GM23338 (cell line): ENCODE measurements around the gene MCTP1. TPM values are rescaled to one million over a fixed set of nuclear protein-coding genes. Genes with fewer than 3 reads are reported as not detected.

Experiments
- ATAC-seq: fragments of 200-7000 bp; cut with Tn5 transposase; 3 replicates; pipeline ENCODE4 v1.9.1; 2020
- DNase-seq: peaks from one replicate; pipeline ENCODE4 v3.0.0-alpha.2; 2015; ENCODE audit warnings: low spot score
- H2AFZ ChIP-seq: fragments of 200-600 bp; sonication (generic); 2 replicates; pipeline ENCODE4 v1.8.0; 2016; ENCODE audit warnings: antibody characterized with exemption, mild to moderate bottlenecking, moderate library complexity
- H3F3A ChIP-seq: fragments of 200-600 bp; sonication (generic); replicated peaks from 2 replicates; pipeline ENCODE4 v1.8.0; 2017; ENCODE audit warnings: antibody characterized with exemption, mixed run types, low read depth
- H3K27ac ChIP-seq: fragments of 200-600 bp; sonication (generic); 2 replicates; pipeline ENCODE4 v1.6.1; 2016; ENCODE audit warnings: low read depth
- H3K27me3 ChIP-seq: fragments of 200-600 bp; sonication (generic); 2 replicates; pipeline ENCODE4 v1.8.0; 2016; ENCODE audit warnings: mild to moderate bottlenecking, mixed run types, moderate library complexity; ENCODE audit not compliant: insufficient read depth
- H3K36me3 ChIP-seq: fragments of 200-600 bp; sonication (generic); 2 replicates; pipeline ENCODE4 v1.8.0; 2016; ENCODE audit warnings: mild to moderate bottlenecking; ENCODE audit not compliant: insufficient read depth
- H3K4me1 ChIP-seq: fragments of 200-600 bp; sonication (generic); 2 replicates; pipeline ENCODE4 v1.8.0; 2016; ENCODE audit warnings: mild to moderate bottlenecking, moderate library complexity; ENCODE audit not compliant: insufficient read depth
- H3K4me2 ChIP-seq: fragments of 200-600 bp; sonication (generic); 2 replicates; pipeline ENCODE4 v1.7.1; 2017; ENCODE audit warnings: mixed run types
- H3K4me3 ChIP-seq: fragments of 200-600 bp; sonication (generic); 2 replicates; pipeline ENCODE4 v1.6.1; 2016; ENCODE audit warnings: mixed run types
- H3K79me2 ChIP-seq: fragments of 200-600 bp; sonication (generic); replicated peaks from 2 replicates; pipeline ENCODE4 v1.8.0; 2017; ENCODE audit warnings: mild to moderate bottlenecking; ENCODE audit not compliant: insufficient read depth
- H3K9me2 ChIP-seq: fragments of 200-600 bp; sonication (generic); 2 replicates; pipeline ENCODE4 v1.8.0; 2017; ENCODE audit not compliant: insufficient read depth
- H4K20me1 ChIP-seq: fragments of 200-600 bp; sonication (generic); replicated peaks from 2 replicates; pipeline ENCODE4 v1.8.0; 2017; ENCODE audit warnings: mild to moderate bottlenecking; ENCODE audit not compliant: insufficient read depth
- H3K27ac Mint-ChIP-seq: 2 replicates; pipeline ENCODE4 v1.8.0; 2020; ENCODE audit warnings: inconsistent platforms, mild to moderate bottlenecking, moderate library complexity, mixed read lengths
- H3K27me3 Mint-ChIP-seq: 3 replicates; pipeline ENCODE4 v1.8.0; 2022; ENCODE audit warnings: low read depth, mild to moderate bottlenecking, moderate library complexity, mixed read lengths, inconsistent platforms; ENCODE audit not compliant: insufficient read depth, poor library complexity
- H3K36me3 Mint-ChIP-seq: 3 replicates; pipeline ENCODE4 v1.8.0; 2021; ENCODE audit warnings: low read depth, mild to moderate bottlenecking, inconsistent platforms, moderate library complexity, mixed read lengths
- H3K4me1 Mint-ChIP-seq: 3 replicates; pipeline ENCODE4 v1.8.0; 2020; ENCODE audit warnings: mild to moderate bottlenecking, inconsistent platforms, mixed read lengths
- H3K4me3 Mint-ChIP-seq: 3 replicates; pipeline ENCODE4 v1.8.0; 2021; ENCODE audit warnings: moderate library complexity, mild to moderate bottlenecking, inconsistent platforms, mixed read lengths
- H3K9me3 Mint-ChIP-seq: 3 replicates; pipeline ENCODE4 v1.8.0; 2020; ENCODE audit warnings: moderate library complexity, mild to moderate bottlenecking, inconsistent platforms, mixed read lengths
- CREB1 ChIP-seq: fragments of 250-450 bp; sonication (Bioruptor Pico); IDR thresholded peaks from 2 replicates; pipeline ENCODE4 v1.5.0; 2020; ENCODE audit warnings: low read depth, mild to moderate bottlenecking, moderate library complexity
- ETS1 ChIP-seq: IDR thresholded peaks from 2 replicates; pipeline ENCODE4 v1.6.1; 2016; ENCODE audit warnings: antibody characterized with exemption
- EZH2 ChIP-seq: fragments of 200-600 bp; sonication (generic); IDR thresholded peaks from one replicate; pipeline ENCODE4 v1.8.0; 2017; ENCODE audit warnings: antibody characterized with exemption, mild to moderate bottlenecking, low read depth; ENCODE audit not compliant: unreplicated experiment
- EZH2phosphoT487 ChIP-seq: fragments of 200-600 bp; sonication (generic); IDR thresholded peaks from one replicate; pipeline ENCODE4 v1.8.1; 2018; ENCODE audit warnings: antibody characterized with exemption; ENCODE audit not compliant: unreplicated experiment
- NANOG ChIP-seq: IDR thresholded peaks from 2 replicates; pipeline ENCODE4 v1.6.1; 2016; ENCODE audit warnings: antibody characterized with exemption, borderline replicate concordance
- POLR2AphosphoS5 ChIP-seq: IDR thresholded peaks from 2 replicates; pipeline ENCODE4 v1.6.1; 2016; ENCODE audit warnings: antibody characterized with exemption, low read depth
- ZNF114 ChIP-seq: fragments of 250-450 bp; sonication (Bioruptor Pico); IDR thresholded peaks from 2 replicates; pipeline ENCODE4 v1.5.0; 2020; ENCODE audit warnings: mild to moderate bottlenecking, moderate library complexity
- ZNF331 ChIP-seq: fragments of 250-450 bp; sonication (Bioruptor Pico); IDR thresholded peaks from 2 replicates; pipeline ENCODE4 v1.5.0; 2020; ENCODE audit warnings: low read depth, mild to moderate bottlenecking, moderate library complexity
- ZNF462 ChIP-seq: fragments of 250-450 bp; sonication (Bioruptor Pico); IDR thresholded peaks from 2 replicates; pipeline ENCODE4 v1.5.0; 2020; ENCODE audit warnings: mild to moderate bottlenecking, moderate library complexity
- polyA plus RNA-seq: library from polyadenylated mRNA; unstranded; fragments of >200 nt; fragmentation: Nextera tagmentation; extraction: Ambion mirVana; gene quantifications from 2 replicates; pipeline ENCODE4 v1.2.1, GENCODE V29; 2016
- total RNA-seq: library from RNA; depleted of rRNA; stranded (reverse); fragments of >200 nt; shearing (Covaris generic); gene quantifications from 2 replicates; pipeline ENCODE4 v1.2.3, GENCODE V29; 2014

MCTP1 gene
- total and polyA plus RNA-seq, 2 experiments from 2014 or later, result 3.7 to 4.2 TPM

GRCh38 chr5:94747371-94747770 lies 537.5 kb downstream of the MCTP1 start (continued):
- TF ChIP-seq ZNF462 (CRISPR knock-in tag) (no peak), ZNF114 (CRISPR knock-in tag) (no peak), POLR2AphosphoS5 (no peak), NANOG (no peak), EZH2 (no peak), EZH2phosphoT487 (no peak), ZNF331 (CRISPR knock-in tag) (no peak), ETS1 (no peak), CREB1 (CRISPR knock-in tag) (no peak)

GRCh38 chr5:94746731-94747124 lies 538.2 kb downstream of the MCTP1 start:
- Histone ChIP-seq H3K27me3 (no peaks in the 10 kb centered on the region), H3F3A (no peaks in the 10 kb centered on the region), H4K20me1 (no peaks in the 10 kb centered on the region), H2AFZ (no peak overlapping the region), H3K4me1 (no peaks in the 10 kb centered on the region), H3K36me3 (no peaks in the 10 kb centered on the region), H3K4me3 (no peak overlapping the region), H3K79me2 (no peaks in the 10 kb centered on the region), H3K4me2 (no peak overlapping the region), H3K9me2 (no peaks in the 10 kb centered on the region; the same call in 1 of the 2 replicates), H3K27ac (no peak overlapping the region)
- no peak overlapping the region for H3K27ac Mint-ChIP-seq
- H3K27me3 Mint-ChIP-seq, result peaks cover 7% of the 10 kb centered on the region
- no peak overlapping the region for H3K4me3 Mint-ChIP-seq
- no peak for DNase-seq
- no peak for TF ChIP-seq ETS1
- H3K36me3 Mint-ChIP-seq, result no peaks in the 10 kb centered on the region
- no peaks in the 10 kb centered on the region for H3K9me3 Mint-ChIP-seq
- ATAC-seq, result no peak
- H3K4me1 Mint-ChIP-seq, result peaks cover 7% of the 10 kb centered on the region; the same call in 2 of the 3 replicates
